HEK293 (cell line): Measurements from ENCODE around the gene PA2G4.

Experiments used
- BCL11A ChIP-seq: fragments of 450-650 bp; formaldehyde crosslinking; IDR thresholded peaks from 2 replicates; pipeline ENCODE4 v1.5.1; 2016; ENCODE audit warnings: low read depth, missing biosample characterization, missing genetic modification characterization
- PRDM1 ChIP-seq: fragments of 450-650 bp; formaldehyde crosslinking; IDR thresholded peaks from 2 replicates; pipeline ENCODE4; 2016; ENCODE audit warnings: missing biosample characterization, missing genetic modification characterization
- ZNF112 ChIP-seq: fragments of 450-650 bp; formaldehyde crosslinking; IDR thresholded peaks from 2 replicates; pipeline ENCODE4 v1.5.0; 2017; ENCODE audit warnings: missing biosample characterization, missing genetic modification characterization
- ZNF121 ChIP-seq: fragments of 450-650 bp; formaldehyde crosslinking; IDR thresholded peaks from 2 replicates; pipeline ENCODE4 v1.5.1; 2016; ENCODE audit warnings: missing biosample characterization, missing genetic modification characterization
- ZNF133 ChIP-seq: fragments of 450-650 bp; formaldehyde crosslinking; IDR thresholded peaks from 2 replicates; pipeline ENCODE4 v1.5.1; 2016; ENCODE audit warnings: missing biosample characterization, missing genetic modification characterization
- ZNF140 ChIP-seq: fragments of 450-650 bp; formaldehyde crosslinking; IDR thresholded peaks from 2 replicates; pipeline ENCODE4 v1.5.1; 2016; ENCODE audit warnings: missing biosample characterization, missing genetic modification characterization
- ZNF302 ChIP-seq: fragments of 450-650 bp; formaldehyde crosslinking; IDR thresholded peaks from 2 replicates; pipeline ENCODE4 v1.5.1; 2016; ENCODE audit warnings: missing biosample characterization, missing genetic modification characterization, low read depth
- ZNF37A ChIP-seq: fragments of 450-650 bp; IDR thresholded peaks from 2 replicates; pipeline ENCODE4 v1.5.1; 2018; ENCODE audit warnings: missing biosample characterization, missing genetic modification characterization
- ZNF501 ChIP-seq: fragments of 450-650 bp; formaldehyde crosslinking; IDR thresholded peaks from 2 replicates; pipeline ENCODE4 v1.5.1; 2016; ENCODE audit warnings: missing biosample characterization, missing genetic modification characterization
- ZNF830 ChIP-seq: fragments of 450-650 bp; IDR thresholded peaks from 2 replicates; pipeline ENCODE4 v1.5.0; 2018; ENCODE audit warnings: missing biosample characterization, missing genetic modification characterization, low read depth, mild to moderate bottlenecking, moderate library complexity
- TF ChIP-seq, protein P1 (sequence below): fragments of 450-650 bp; IDR thresholded peaks from 2 replicates; pipeline ENCODE4 v1.5.1; 2018; ENCODE audit warnings: missing biosample characterization, mild to moderate bottlenecking, missing genetic modification characterization
- TF ChIP-seq, protein P2 (sequence below): fragments of 450-650 bp; formaldehyde crosslinking; IDR thresholded peaks from 2 replicates; pipeline ENCODE4 v1.5.1; 2017; ENCODE audit warnings: missing biosample characterization, missing genetic modification characterization
- TF ChIP-seq, protein P3 (sequence below): fragments of 450-650 bp; formaldehyde crosslinking; conservative IDR thresholded peaks from 2 replicates; pipeline ENCODE4 v1.5.1; 2016; ENCODE audit warnings: low read depth, missing biosample characterization, missing genetic modification characterization
- TF ChIP-seq, protein P4 (sequence below): fragments of 450-650 bp; formaldehyde crosslinking; IDR thresholded peaks from 2 replicates; pipeline ENCODE4 v1.5.1; 2016; ENCODE audit warnings: missing biosample characterization, missing genetic modification characterization

DNA sequence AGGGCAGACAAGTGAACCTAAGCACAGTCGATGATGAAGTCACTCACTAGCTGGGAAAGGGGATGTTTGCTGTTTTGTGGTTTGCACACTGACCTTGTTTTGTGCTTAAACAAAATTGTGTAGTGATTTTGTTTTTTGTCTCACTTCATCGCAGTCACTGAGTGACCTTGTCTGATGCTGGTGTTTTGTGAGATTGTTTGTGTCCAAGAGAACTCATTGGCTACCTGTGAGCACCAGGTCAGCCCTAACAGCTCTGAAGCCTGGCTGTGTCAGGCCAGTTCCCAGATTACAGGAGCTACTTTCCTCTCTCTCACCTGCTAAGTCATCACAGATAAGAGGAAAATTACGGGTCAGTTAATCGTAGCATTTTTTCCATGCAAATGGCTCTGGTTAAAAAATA, 19.8 kb downstream of the PA2G4 start:
- TF ChIP-seq ZNF112 (tag by site-specific recombination) = no peak
- no peak for TF ChIP-seq PRDM1 (tag by site-specific recombination)
- TF ChIP-seq, protein P1, sequence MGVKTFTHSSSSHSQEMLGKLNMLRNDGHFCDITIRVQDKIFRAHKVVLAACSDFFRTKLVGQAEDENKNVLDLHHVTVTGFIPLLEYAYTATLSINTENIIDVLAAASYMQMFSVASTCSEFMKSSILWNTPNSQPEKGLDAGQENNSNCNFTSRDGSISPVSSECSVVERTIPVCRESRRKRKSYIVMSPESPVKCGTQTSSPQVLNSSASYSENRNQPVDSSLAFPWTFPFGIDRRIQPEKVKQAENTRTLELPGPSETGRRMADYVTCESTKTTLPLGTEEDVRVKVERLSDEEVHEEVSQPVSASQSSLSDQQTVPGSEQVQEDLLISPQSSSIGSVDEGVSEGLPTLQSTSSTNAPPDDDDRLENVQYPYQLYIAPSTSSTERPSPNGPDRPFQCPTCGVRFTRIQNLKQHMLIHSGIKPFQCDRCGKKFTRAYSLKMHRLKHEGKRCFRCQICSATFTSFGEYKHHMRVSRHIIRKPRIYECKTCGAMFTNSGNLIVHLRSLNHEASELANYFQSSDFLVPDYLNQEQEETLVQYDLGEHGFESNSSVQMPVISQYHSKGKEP (tag by site-specific recombination) = no peak
- no peak for TF ChIP-seq BCL11A (tag by site-specific recombination)
- TF ChIP-seq ZNF830 = no peak
- TF ChIP-seq, protein P2, sequence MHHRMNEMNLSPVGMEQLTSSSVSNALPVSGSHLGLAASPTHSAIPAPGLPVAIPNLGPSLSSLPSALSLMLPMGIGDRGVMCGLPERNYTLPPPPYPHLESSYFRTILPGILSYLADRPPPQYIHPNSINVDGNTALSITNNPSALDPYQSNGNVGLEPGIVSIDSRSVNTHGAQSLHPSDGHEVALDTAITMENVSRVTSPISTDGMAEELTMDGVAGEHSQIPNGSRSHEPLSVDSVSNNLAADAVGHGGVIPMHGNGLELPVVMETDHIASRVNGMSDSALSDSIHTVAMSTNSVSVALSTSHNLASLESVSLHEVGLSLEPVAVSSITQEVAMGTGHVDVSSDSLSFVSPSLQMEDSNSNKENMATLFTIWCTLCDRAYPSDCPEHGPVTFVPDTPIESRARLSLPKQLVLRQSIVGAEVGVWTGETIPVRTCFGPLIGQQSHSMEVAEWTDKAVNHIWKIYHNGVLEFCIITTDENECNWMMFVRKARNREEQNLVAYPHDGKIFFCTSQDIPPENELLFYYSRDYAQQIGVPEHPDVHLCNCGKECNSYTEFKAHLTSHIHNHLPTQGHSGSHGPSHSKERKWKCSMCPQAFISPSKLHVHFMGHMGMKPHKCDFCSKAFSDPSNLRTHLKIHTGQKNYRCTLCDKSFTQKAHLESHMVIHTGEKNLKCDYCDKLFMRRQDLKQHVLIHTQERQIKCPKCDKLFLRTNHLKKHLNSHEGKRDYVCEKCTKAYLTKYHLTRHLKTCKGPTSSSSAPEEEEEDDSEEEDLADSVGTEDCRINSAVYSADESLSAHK (tag by site-specific recombination) = no peak
- TF ChIP-seq ZNF302 (tag by site-specific recombination) = no peak
- no peak for TF ChIP-seq ZNF121 (tag by site-specific recombination)
- no peak for TF ChIP-seq ZNF140 (tag by site-specific recombination)
- no peak for TF ChIP-seq ZNF501 (tag by site-specific recombination)
- TF ChIP-seq, protein P3, sequence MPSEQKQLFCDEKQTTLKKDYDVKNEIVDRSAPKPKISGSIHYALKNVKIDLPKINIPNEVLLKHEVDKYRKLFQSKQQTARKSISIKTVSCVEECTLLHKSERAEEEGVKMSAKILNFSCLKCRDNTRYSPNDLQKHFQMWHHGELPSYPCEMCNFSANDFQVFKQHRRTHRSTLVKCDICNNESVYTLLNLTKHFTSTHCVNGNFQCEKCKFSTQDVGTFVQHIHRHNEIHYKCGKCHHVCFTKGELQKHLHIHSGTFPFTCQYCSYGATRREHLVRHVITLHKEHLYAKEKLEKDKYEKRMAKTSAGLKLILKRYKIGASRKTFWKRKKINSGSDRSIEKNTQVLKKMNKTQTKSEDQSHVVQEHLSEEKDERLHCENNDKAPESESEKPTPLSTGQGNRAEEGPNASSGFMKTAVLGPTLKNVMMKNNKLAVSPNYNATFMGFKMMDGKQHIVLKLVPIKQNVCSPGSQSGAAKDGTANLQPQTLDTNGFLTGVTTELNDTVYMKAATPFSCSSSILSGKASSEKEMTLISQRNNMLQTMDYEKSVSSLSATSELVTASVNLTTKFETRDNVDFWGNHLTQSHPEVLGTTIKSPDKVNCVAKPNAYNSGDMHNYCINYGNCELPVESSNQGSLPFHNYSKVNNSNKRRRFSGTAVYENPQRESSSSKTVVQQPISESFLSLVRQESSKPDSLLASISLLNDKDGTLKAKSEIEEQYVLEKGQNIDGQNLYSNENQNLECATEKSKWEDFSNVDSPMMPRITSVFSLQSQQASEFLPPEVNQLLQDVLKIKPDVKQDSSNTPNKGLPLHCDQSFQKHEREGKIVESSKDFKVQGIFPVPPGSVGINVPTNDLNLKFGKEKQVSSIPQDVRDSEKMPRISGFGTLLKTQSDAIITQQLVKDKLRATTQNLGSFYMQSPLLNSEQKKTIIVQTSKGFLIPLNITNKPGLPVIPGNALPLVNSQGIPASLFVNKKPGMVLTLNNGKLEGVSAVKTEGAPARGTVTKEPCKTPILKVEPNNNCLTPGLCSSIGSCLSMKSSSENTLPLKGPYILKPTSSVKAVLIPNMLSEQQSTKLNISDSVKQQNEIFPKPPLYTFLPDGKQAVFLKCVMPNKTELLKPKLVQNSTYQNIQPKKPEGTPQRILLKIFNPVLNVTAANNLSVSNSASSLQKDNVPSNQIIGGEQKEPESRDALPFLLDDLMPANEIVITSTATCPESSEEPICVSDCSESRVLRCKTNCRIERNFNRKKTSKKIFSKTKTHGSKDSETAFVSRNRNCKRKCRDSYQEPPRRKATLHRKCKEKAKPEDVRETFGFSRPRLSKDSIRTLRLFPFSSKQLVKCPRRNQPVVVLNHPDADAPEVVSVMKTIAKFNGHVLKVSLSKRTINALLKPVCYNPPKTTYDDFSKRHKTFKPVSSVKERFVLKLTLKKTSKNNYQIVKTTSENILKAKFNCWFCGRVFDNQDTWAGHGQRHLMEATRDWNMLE (tag by site-specific recombination) = no peak
- TF ChIP-seq, protein P4, sequence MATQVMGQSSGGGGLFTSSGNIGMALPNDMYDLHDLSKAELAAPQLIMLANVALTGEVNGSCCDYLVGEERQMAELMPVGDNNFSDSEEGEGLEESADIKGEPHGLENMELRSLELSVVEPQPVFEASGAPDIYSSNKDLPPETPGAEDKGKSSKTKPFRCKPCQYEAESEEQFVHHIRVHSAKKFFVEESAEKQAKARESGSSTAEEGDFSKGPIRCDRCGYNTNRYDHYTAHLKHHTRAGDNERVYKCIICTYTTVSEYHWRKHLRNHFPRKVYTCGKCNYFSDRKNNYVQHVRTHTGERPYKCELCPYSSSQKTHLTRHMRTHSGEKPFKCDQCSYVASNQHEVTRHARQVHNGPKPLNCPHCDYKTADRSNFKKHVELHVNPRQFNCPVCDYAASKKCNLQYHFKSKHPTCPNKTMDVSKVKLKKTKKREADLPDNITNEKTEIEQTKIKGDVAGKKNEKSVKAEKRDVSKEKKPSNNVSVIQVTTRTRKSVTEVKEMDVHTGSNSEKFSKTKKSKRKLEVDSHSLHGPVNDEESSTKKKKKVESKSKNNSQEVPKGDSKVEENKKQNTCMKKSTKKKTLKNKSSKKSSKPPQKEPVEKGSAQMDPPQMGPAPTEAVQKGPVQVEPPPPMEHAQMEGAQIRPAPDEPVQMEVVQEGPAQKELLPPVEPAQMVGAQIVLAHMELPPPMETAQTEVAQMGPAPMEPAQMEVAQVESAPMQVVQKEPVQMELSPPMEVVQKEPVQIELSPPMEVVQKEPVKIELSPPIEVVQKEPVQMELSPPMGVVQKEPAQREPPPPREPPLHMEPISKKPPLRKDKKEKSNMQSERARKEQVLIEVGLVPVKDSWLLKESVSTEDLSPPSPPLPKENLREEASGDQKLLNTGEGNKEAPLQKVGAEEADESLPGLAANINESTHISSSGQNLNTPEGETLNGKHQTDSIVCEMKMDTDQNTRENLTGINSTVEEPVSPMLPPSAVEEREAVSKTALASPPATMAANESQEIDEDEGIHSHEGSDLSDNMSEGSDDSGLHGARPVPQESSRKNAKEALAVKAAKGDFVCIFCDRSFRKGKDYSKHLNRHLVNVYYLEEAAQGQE (tag by site-specific recombination) = no peak
- no peak for TF ChIP-seq ZNF37A (tag by site-specific recombination)
- no peak for TF ChIP-seq ZNF133
